OCI-M2 (cell line): ENCODE results near the gene FOXD2.

Experiments
- DNase-seq: peaks from one replicate; lab custom pipeline; 2025; ENCODE audit not compliant: unreplicated experiment; lab: John Stamatoyannopoulos, UW

The FOXD2 gene

DNA sequence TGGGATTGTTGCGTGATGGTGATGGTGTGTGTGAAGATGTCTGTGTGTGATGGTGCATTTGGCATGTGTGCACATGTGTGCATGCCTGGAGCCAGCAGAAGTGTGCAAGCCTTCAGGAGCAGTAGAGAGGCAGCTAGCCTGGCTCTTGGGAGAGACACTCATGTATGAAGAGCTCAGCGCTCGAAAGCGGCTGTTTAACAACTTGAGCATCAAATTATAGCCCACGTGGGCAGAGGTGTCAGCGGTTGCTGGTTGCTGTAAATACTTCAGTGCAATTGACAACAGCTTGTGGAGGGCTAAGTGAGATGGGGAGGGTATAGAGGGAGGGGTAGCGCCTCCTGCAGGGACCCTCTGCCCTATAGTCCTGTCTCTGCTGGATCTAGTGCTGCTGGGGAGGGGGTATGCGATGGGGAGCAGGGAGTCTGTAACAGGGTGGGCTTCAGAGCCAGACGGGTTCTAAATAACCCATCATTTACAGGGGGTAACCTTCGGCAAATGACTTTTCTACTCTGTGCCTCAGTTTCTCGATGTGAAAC is 21.5 kb downstream of the FOXD2 start:
- no peak for DNase-seq

DNA sequence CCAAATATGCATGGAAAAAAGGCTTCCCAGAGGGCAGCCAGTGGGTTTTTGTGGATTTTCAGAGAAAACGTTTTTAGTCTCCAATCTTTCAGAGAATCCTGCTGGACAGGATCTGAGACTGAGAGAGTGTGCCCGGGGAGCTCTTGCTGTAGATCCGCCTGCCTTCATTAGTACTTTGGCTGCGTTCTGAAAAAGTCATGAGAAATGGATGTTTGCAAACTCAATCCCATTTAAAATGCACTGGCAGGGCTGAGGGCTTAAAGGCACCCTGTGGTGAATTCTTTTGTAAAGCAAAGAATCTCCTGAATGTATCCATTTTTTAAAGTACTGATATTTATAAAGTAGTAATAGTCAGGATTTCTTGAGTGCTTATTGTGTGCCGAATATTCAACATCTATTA is 22.2 kb downstream of the FOXD2 start:
- DNase-seq = no peak

DNA sequence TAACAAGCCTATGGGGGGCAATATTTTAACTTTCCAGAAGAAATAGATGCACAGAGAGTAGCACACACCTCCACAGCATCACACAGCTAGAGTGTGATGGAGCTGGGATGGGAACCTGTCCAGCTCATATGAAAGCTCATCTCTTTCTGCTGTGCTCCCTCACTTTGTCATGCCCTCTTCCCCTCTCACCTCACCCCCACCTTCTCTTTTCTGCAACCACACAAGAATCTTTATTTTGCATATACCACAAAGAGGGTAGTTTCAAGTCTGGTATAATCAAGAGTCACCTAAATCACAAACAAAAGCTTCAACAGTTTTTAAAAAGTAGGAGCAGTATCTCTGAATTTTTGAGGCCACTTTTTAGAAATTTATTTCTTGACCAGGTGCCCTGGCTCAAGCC is 22.6 kb downstream of the FOXD2 start:
- DNase-seq = no peak

DNA sequence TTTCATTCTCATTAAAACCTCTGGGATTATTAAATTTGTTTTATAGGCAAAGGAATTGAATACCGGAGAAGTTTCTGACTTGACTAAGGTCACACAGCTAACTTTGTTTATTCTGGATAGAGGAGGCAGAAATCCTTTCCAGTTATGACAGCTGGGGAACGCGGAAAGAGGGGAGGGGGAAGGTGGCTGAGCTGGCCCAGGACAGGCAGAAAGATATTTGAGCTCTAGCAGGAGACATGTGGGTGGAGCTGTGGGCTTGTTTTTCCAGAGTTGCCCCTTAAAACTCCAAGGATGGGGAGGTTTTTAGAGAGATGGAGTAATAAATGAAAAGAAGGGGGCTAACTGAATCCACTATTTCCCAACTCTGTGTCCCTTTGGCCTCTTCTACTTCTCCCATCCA is 27.8 kb downstream of the FOXD2 start:
- no peak for DNase-seq

DNA sequence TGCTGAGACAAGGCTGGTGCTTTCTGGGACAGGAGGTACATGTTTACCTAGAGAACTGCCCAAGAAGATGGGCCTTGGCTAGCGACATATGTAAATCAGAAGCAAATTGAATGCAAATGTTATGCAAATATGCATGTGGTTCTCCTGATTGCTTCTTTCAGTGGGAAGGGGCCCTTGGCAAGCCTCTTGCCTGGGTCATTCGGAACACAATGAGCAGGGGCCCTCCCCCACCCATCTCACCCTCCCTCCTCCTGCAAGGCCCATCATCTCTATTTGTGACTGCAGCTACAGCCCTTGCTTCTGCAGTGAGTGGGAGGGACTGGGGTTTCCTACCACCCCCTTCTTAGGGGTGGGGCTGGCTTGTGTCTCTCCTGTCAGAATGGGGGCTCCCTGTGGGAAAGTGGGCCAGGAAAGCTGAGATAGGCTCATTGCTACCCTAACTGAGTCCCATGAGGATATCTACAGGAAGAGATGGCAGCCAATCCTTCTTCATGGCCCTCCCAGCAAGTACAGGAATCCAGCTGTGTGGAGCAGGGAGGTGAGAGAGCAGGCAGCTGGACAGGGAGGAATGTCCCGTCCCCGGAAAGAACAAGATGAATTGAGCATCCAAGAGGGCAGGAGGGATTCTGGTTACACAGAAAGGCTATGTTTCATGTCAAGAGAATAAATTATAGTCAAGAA is 31.0 kb downstream of the FOXD2 start:
- no peak for DNase-seq

DNA sequence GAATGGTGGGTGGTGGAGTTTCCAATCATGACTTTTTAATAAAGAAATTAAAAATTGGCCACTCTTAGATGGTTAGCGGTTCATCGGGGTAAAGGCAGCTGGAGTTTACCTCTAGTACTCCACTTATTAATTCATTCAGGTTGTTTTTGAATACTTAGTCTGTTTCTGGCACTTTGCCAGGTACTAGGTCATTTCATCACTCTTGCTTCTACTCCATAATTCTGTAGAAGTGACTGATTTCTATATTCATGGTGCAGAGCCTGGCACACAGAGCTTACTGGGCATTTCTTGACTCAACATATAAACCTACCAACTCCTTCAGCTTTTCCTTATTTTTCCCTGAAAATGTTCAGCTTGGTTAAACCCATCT is 31.5 kb downstream of the FOXD2 start:
- no peak for DNase-seq

DNA sequence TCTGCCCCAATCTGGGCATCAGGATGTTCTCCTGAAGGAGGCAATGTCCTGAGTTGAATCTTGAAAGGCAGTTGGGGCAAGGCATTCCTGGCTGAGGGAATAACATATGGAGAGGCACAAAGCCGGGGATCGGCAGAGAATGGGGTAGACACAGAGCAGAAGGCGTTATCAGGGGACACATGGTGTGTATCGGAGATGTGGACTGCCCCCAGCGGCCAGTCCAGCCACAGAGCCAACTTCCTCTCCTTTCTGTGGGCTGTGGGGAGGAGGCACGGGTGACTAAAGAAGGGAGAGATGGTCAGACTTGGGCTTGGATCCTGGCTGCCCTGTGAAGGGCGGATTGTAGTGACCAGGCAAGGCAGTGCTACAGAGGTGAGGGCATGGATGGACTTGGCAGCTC is 32.1 kb downstream of the FOXD2 start:
- no peak for DNase-seq

DNA sequence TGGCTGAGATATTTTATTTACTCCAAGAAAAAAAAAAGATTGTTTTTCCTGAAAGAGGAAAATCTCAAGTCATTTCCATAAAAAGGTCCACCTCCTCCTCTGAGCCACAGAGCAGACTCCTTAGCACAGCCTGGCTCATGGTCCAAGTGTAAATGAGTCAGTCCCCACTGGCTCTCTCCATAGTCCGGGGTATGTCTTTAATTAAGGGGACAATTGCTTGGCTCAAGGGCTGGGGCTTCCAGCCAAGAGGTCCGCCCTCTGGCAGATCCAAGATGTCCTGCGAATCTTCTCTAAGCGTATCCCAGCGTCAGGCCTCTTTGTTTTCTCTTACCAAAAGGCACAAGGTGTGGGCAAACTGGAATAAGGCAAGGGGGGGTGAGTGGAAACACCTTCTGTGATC is 33.3 kb downstream of the FOXD2 start:
- no peak for DNase-seq

DNA sequence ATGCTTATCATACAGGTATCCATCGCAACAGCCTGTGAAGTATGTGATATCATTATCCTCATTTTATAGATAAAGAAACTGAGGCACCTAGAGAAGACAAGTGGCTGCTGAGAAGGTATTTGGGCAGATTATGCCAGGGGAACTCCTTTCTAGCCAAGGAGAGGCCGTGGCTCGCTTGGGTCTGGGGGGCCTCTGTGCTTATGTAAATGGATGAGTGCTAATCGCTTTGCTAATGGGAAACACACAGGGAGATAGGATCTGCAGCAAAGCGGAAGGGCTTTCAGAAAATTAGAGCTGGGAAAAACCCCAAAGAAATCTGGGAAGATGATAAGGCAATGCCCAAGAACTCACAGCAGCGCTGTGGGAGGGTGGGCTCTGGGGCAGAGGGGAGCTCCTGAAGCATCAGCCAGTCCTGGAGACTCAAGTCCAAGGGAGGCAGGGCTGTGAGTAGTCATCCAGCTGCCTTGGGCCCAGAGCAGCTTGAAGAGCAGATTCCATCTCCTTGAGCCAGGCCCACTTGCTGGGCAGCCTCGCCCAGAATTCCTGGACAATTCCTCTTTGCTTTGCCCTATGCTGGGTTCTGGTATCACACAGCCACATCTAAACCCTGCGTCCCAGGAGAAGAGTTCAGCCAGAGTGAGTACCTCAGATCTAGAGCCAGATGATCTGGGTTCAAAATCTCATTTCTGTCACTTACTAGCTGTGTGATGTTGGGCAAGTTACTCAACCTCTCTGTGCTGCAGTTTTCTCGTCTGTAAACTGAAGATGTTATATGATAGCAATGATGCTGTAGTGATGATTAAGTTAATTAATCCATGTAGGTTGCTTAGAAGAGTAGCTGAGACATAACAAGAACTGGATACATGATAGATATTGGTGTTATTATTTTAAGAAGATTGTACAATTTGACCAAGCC is 36.7 kb downstream of the FOXD2 start:
- DNase-seq = no peak

DNA sequence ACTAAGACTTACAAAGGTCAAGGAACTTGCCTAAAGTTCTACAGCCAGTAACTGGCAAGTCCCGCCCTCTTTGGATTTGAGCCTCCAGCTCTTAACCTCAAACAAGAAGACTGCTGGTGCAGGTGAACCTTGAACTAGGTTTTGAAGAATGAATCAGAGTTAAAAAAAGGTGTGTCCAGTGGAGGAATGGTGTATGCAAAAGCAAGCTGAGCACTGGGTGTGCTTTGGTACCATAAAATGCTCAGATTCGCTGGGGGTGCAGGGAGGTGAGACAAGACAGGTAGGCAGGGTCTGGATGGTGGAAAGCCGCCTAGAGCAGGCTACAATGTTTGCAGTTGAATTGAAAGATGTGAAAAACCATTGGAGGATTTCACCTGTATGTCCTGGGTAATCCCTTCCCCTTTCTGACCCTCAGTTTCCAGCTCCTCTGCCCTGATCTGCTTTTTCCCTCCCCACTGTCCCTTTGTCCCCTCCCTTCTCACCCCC is 39.8 kb downstream of the FOXD2 start:
- DNase-seq = no peak

DNA sequence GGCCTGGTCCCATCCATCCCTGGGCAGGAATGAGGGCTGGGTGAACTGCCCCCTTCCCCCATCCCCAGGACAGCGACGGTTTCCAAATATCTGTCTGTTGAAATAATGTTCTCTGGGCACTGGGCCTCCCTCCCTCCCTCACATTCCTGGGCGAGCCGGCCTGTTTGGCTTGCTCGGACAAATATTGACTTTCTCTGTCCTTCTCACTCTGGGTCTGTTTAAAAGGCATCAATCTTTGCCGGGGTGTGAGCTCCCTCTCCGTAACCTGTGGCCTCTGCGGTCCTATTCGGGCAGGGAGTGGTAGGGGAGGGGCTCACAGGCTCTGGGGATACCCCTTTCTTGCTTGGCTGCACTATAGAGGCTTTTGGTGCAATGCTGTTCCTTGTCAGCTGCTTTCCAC is 40.2 kb downstream of the FOXD2 start:
- DNase-seq = no peak

DNA sequence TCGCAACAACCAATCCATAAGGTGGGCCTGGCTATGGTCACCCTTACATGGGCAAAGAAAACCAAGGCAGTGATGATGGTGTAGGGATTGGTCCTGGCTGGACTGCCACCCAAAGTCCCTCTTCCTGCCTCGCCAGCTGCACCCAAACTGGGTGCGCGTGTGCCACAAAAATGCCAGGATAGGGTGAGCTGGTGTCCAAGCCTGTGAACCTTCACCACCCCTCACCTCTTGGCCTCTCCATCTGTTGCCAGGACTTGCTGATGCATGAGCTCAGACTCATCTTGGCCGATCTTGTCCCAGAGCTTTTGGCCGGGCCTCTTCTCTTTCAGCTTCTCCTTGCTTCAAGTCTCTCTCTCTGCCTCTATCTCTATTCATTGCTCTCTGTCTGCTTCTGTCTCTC is 41.8 kb downstream of the FOXD2 start:
- no peak for DNase-seq

DNA sequence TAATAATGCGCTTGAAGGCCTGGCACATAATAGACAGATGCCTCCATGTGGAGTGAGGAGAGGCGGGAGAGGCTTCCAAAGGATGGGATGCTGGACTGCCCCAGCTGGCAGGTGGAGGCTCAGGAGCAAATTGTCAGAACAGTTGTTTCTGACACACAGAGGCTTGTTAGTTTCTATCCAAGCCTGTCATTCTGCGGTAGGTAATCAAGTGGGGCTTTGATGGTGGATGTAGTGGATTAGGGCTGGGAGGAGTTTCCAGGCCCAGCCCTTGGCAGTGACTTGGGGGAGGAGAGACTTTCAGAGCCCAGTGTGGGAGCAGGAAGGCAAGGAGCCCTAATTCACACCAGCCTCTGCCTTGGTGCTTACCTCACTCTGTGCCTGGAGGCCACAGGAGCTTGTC is 44.1 kb downstream of the FOXD2 start:
- DNase-seq = no peak

DNA sequence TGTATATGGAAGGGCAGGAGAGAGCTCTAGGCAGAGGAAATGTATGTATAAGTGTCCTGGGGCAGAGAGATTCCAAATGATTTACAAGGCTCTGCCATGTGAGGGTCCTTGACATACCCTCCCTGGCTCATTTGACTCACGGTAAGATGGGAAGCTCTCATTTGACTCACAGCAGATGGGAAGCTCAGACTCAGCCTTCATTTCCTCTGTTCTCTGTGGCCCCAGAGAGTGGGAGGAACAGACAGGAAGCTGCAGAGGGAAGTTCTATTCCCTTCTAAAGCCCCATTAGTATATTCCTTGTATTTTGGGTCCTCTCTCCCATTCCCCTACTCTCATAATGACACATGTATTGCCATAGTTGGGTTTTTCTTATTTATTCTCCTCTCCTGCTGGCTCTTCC is 44.9 kb downstream of the FOXD2 start:
- no peak for DNase-seq

DNA sequence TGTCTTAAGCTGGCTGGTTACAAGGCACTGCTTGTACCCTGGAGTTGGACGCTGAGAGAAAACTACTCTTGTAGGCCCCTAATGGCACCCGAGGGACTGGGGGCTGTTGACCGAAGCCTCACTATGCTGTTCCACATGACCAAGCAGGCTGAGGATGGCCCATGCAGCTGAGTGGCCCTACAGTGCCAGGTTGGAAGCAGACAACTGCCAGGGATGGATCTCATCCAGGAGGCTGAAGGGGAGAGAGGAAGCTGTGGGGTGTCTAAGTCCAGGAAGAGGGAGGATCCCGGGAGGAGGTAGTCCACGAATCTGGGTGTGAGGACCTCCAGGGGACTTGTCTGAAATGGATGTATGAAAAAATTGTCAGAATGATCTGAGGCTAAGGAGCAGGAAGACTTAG is 45.8 kb downstream of the FOXD2 start:
- DNase-seq = no peak

DNA sequence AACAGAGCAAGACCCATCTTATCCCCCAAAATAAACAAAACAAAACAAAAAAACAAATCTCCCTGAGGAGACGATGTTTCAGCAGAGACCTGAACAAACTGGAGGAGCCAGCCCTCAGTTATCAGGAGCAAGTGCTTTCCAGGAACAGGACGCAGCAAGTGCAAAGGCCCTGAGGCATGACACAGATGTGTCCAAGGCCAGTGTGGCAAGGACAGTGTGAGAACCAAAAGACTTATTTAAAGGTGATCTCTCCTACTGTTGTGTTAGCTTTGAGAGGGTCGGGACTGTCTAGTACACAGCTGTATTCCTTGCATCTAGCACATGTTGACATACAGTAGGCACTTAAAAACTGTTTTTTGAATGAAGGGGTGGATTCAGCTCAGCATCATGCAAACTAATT is 48.0 kb downstream of the FOXD2 start:
- DNase-seq = no peak

DNA sequence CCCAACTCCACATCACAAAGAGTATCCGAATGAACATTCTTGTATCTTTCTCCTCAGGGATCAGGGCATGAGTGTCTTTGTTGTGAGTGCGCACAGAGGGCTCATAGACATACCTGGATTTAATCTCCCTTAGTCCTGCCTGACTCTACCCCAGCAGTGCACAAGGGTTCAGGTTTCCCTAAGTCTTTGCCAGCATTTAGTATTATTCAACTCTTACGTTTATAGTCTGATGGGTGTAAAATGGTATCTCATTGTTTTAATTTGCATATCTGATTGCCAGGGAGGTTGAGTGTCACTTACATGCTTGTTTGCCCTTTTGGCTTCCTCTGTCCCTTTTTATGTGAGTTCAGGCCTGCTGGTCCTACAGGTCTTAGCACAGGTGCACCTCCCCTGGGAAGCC is 49.5 kb downstream of the FOXD2 start:
- DNase-seq = no peak

DNA sequence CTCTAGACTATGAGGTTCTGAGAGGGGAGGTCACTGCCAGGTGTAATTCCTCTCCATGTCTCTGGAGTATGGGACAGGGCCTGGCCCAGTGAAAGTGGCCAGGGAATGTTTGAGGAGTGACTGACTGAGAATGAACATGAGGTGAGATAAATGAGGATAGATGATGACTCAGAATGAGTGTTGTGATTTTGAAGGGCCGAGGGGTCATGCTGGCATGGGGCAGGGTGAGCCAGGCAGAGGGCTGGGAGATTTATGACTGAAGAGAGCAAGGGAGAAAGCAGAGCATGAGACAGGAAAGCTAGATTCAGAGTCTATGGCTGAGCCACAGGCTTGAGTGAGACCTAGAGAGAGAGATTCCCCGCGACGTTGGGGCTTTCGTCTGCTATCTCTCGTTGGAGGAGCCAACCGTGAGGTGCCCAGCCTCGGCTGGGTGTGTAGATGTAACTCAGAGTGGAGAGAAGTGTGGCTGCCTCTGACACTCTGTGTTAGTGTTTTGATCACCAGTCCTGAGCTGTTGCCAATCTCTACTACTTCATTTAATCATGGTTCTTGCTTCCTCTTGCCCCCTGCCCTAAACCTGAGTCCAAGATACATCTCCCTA is 50.1 kb downstream of the FOXD2 start:
- DNase-seq = no peak
